GM06990 (cell line): Measurements from ENCODE around the gene TNFRSF13B.
A peak's percentile ranks its signal among the peaks of the same experiment; 100 is the strongest.

Experiments
- DNase-seq: peaks from one replicate; pipeline ENCODE4 v3.0.0-alpha.2; 2011; ENCODE audit not compliant: insufficient read length; ENCODE audit errors: extremely low read depth
- H3K27me3 ChIP-seq: replicated peaks from 2 replicates; pipeline ENCODE4 v1.6.0; 2011; ENCODE audit warnings: low read length; ENCODE audit not compliant: control insufficient read depth, insufficient read depth
- H3K36me3 ChIP-seq: 2 replicates; pipeline ENCODE4 v1.5.1; 2011; ENCODE audit warnings: low read length; ENCODE audit not compliant: control insufficient read depth, insufficient read depth
- H3K4me3 ChIP-seq: replicated peaks from 2 replicates; pipeline ENCODE4 v1.5.1; 2011; ENCODE audit warnings: low read depth, mild to moderate bottlenecking, control low read depth, low read length
- CTCF ChIP-seq: IDR thresholded peaks from 2 replicates; pipeline ENCODE4 v1.5.1; 2011; ENCODE audit warnings: low read length, control low read depth, mild to moderate bottlenecking, inconsistent platforms; ENCODE audit not compliant: insufficient read depth, poor library complexity, severe bottlenecking

Gene TNFRSF13B

GRCh38 chr17:16917671-16918394 lies 54.1 kb downstream of the TNFRSF13B start:
- no peaks in the 10 kb centered on the region for H3K27me3 ChIP-seq
- no peak for TF ChIP-seq CTCF

GRCh38 chr17:16916557-16916920 lies 55.4 kb downstream of the TNFRSF13B start:
- H3K36me3 ChIP-seq: no peaks in the 10 kb centered on the region
- H3K27me3 ChIP-seq: no peaks in the 10 kb centered on the region
- no peak overlapping the region for H3K4me3 ChIP-seq
- no peak for TF ChIP-seq CTCF
- DNase-seq: no peak

More at GRCh38 chr17:16917671-16918394, 54.1 kb downstream of the TNFRSF13B start:
- no peak overlapping the region for H3K4me3 ChIP-seq
- DNase-seq: no peak
- no peaks in the 10 kb centered on the region for H3K36me3 ChIP-seq

- TF ChIP-seq CTCF: peak; percentile 85
- no peaks in the 10 kb centered on the region for H3K27me3 ChIP-seq
- peak; percentile 67 for DNase-seq
- H3K4me3 ChIP-seq: no peak overlapping the region
- H3K36me3 ChIP-seq: no peaks in the 10 kb centered on the region
Observed at GRCh38 chr17:16915752-16916556, 56.0 kb downstream of the TNFRSF13B start.

DNA sequence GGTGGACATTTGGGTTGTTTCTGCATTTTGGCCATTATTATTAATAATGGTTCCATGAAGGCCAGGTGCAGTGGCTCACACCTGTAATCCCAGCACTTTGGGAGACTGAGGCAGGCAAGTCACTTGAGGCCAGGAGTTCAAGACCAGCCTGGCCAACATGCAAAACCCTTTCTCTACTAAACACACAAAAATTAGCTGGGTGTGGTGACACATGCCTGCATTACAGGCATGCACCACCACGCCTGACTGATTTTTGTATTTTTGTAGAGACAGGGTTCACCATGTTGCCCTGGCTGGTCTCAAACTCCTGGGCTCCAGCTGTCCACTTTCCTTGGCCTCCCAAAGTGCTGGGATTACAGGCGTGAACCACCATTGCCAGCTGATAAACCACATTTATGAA lies 58.5 kb downstream of the TNFRSF13B start:
- no peak for DNase-seq
- Histone ChIP-seq H3K27me3 (no peaks in the 10 kb centered on the region; the same call in 1 of the 2 replicates), H3K36me3 (no peaks in the 10 kb centered on the region), H3K4me3 (no peak overlapping the region)
- TF ChIP-seq CTCF: no peak

DNA sequence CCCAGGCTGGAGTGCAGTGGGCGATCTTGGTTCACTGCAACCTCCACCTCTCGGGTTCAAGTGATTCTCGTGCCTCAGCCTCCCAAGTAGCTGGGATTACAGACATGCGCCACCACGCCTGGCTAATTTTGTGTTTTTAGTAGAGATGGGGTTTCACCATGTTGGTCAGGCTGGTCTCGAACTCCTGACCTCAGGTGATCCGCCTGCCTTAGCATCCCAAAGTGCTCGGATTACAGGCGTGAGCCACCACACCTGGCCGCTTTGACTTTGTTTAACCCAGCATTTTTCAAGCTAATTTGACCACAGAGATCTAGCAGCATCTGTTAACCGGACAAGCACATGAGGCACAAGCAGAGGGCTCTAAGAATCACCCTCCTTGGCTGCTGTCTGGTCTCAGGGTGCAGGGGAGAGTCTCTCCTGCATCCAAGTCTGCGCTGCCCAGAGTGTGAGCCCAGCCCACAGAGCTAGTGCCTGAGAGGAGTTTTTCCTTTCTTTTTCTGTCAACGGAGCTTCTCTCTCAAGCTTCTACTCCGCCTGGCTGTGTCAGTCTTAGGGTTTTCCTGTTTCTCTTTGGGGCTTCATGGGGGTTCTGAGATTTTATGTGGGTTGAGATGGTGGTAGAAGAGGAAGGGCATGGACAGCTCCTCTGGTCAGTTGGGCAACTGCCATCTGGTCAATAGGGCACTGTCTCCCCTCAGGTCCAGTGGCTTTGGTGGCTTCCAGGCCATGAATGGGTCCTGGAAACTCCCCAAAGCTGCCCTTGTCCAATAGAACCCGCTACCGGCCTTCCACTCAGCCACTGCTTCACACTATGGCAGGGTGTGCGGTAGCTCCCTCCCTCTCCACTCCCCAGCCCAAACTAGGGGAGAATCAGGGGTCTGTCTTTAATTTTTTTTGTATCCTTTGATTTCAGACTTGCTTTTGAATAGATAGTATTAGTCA lies 59.6 kb downstream of the TNFRSF13B start:
- no peak for TF ChIP-seq CTCF
- Histone ChIP-seq H3K36me3 (no peaks in the 10 kb centered on the region), H3K27me3 (no peaks in the 10 kb centered on the region; the same call in 1 of the 2 replicates), H3K4me3 (no peak overlapping the region)
- no peak for DNase-seq
